Activated CD4-positive, alpha-beta memory T cell treated with anti-CD3 and anti-CD28 coated beads for 36 hours (primary cell): Measurements from ENCODE around the gene ATXN7L1. TPM values are rescaled to one million over a fixed set of nuclear protein-coding genes. Genes with fewer than 3 reads are reported as not detected.
A peak's percentile ranks its signal among the peaks of the same experiment; 100 is the strongest.

Experiments
- CTCF ChIA-PET: fragments of 350-600 bp; sonication (Branson Sonifier 250); formaldehyde crosslinking; loops from one replicate; lab custom pipeline; 2021; ENCODE audit warnings: antibody characterized with exemption, inconsistent platforms; lab: Charles Lee
- POLR2A ChIA-PET: fragments of 350-600 bp; sonication (Branson Sonifier 250); formaldehyde crosslinking; loops from one replicate; lab custom pipeline; 2021; ENCODE audit warnings: antibody characterized with exemption; lab: Charles Lee
- DNase-seq: peaks from one replicate; pipeline ENCODE4 v3.0.0-alpha.2; 2020
- H3K27ac Mint-ChIP-seq: one replicate; pipeline ENCODE4 v1.8.0; 2021; ENCODE audit warnings: mixed read lengths
- H3K27me3 Mint-ChIP-seq: one replicate; pipeline ENCODE4 v1.8.0; 2021; ENCODE audit warnings: mixed read lengths
- H3K36me3 Mint-ChIP-seq: one replicate; pipeline ENCODE4 v1.8.0; 2021; ENCODE audit warnings: mixed read lengths
- H3K4me1 Mint-ChIP-seq: one replicate; pipeline ENCODE4 v1.8.0; 2021; ENCODE audit warnings: low read depth, mixed read lengths
- H3K4me3 Mint-ChIP-seq: one replicate; pipeline ENCODE4 v1.8.0; 2021; ENCODE audit warnings: mild to moderate bottlenecking, mixed read lengths
- H3K9me3 Mint-ChIP-seq: one replicate; pipeline ENCODE4 v1.8.0; 2021; ENCODE audit warnings: mixed read lengths
- intact Hi-C: fragments of 100-400 bp; cut with micrococcal nuclease; formaldehyde crosslinking; loops from one replicate; pipeline ENCODE4 v1.15.1; 2023
- total RNA-seq, 2 experiments: library from RNA; stranded (reverse); gene quantifications; one replicate each; pipeline ENCODE4 v1.2.3, GENCODE V29; 2021

The ATXN7L1 gene
- total RNA-seq, 2 experiments from 2014 or later: 12.4 to 13.3 TPM

DNA sequence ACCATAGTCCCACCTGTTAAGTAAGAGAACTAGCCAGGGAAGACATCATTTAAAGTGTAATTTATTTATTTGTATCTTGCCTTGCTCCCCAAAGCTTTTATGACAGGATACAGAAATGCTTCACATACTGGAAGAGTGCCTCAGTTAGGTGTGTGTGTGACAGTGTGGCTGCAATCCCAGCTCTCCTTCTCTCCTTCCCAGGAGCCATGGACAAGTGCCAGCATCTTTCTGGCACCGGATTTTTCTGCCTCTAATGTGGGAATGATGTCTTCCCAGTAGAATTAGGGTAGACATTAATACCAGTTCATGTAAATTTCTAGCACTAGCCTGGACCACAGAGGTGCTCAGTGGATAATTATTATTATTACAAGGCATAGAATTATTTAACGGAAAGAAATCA is 30.3 kb upstream of the ATXN7L1 start:
- CTCF ChIA-PET: interaction anchor here (1.0 kb wide), 1 partner anchor 117 kb away, joined by 3 read pairs; no protein-coding TSS in a partner anchor
- no peak for DNase-seq
- Mint-ChIP-seq H3K27ac (no peak overlapping the region), H3K36me3 (peaks cover 9% of the 10 kb centered on the region), H3K27me3 (no peaks in the 10 kb centered on the region), H3K4me1 (no peaks in the 10 kb centered on the region), H3K4me3 (no peak overlapping the region), H3K9me3 (no peaks in the 10 kb centered on the region)
- POLR2A ChIA-PET: no interaction called here
- intact Hi-C loops: no loop called here

DNA sequence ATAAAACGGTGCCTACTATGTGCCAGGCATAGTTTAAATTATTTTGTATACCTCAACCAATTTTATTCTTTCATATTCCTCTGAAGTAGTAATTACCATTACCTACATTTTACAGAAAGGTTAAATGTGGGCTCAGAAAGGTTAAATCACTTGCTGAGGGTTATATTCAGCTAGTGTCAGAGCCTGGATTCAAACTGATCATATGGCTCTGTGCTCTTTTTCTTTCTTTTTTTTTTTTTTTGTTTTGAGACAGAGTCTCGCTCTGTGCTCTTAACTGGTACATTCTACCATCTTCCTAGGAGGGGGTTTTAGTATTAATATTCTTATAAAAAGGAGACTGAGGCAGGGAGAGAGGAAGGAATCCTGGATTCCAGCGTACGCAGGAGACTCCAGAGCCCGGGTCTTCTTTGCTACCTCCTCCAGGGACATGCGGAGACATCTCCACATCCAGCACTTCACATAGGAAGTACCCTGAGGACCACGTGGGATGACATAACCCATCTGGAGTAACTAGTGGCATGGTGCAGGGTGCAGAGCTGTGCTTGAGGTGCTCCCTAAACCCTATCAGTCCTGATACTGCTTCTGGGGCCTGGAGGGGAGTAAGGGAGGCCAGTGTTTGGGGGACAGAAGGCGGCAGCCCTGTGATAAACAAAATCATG is 29.6 kb upstream of the ATXN7L1 start:
- Mint-ChIP-seq H3K36me3 (peaks cover 7% of the 10 kb centered on the region), H3K27ac (no peak overlapping the region), H3K27me3 (no peaks in the 10 kb centered on the region), H3K4me3 (no peak overlapping the region), H3K9me3 (no peaks in the 10 kb centered on the region), H3K4me1 (no peaks in the 10 kb centered on the region)
- intact Hi-C loops: no loop called here
- POLR2A ChIA-PET: no interaction called here
- CTCF ChIA-PET: interaction anchor here (1.1 kb wide), 1 partner anchor 136 kb away, joined by 3 read pairs; no protein-coding TSS in a partner anchor
- DNase-seq: no peak

DNA sequence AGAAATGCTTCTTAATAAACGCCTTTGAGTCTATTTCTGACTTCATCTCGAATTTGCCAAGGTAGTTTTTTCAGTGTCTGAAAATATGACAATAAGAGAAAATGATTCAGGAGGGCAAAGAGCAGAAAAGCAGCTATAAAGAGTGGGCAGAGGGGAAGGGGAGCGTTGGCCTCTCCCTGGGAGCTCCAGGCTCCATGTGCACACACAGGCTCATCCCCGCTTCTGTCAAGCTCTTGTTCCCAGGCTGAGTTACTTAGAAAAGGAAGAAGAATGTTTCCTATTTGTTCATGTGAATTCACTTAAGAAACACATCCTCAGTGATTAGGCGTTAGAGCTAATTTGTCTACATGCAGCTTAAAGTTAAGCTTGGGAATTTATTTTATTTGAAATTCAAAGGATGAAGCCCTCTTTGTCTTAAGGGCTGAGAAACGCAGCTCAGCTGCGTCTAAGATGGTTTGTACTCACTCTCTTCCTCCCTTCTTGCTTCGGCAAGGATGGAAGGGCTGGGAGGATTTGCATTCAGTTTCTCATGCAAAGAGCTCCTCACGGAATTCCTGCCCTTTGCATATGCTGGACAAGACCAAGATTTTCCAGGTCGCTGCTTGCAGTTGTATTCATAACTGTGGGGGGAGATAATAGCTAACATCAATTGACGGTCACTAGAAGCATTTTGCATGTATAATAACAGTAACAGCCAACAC is 29.0 kb upstream of the ATXN7L1 start:
- intact Hi-C loops: no loop called here
- H3K4me1 Mint-ChIP-seq: no peaks in the 10 kb centered on the region
- peaks cover 3% of the 10 kb centered on the region for H3K36me3 Mint-ChIP-seq
- ChIA-PET POLR2A (no interaction called here), CTCF (interaction anchor here (1.0 to 1.2 kb wide), 3 partner anchors 137 to 248 kb away, joined by 3 read pairs; no protein-coding TSS in a partner anchor)
- H3K27me3 Mint-ChIP-seq: no peaks in the 10 kb centered on the region
- no peak overlapping the region for H3K27ac Mint-ChIP-seq
- H3K9me3 Mint-ChIP-seq: no peaks in the 10 kb centered on the region
- H3K4me3 Mint-ChIP-seq: no peak overlapping the region
- no peak for DNase-seq

DNA sequence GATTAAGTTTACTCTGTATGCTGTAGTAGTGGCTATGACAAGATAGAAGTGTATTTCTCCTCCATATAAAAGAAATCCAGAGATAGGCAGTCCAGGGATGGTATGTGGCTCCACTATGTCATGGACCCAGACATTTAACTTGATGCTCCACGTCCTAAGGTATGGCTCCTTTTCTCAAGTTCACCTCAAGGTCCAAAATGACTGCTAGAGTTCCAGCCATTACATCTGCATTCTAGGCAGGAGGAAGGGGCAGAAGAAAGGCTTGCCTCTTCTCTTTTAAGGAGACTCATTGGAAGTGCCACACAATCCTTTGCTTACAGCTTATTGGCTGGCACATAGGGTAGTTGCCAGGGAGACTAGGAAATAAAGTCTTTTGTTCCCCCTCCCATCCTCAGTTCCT is 27.7 kb upstream of the ATXN7L1 start:
- H3K4me3 Mint-ChIP-seq: no peak overlapping the region
- intact Hi-C loops: no loop called here
- no peaks in the 10 kb centered on the region for H3K9me3 Mint-ChIP-seq
- no peak for DNase-seq
- H3K36me3 Mint-ChIP-seq: no peaks in the 10 kb centered on the region
- no peaks in the 10 kb centered on the region for H3K27me3 Mint-ChIP-seq
- no peaks in the 10 kb centered on the region for H3K4me1 Mint-ChIP-seq
- ChIA-PET POLR2A (no interaction called here), CTCF (interaction anchor here (1.2 kb wide), 1 partner anchor 144 kb away, joined by 3 read pairs; no protein-coding TSS in a partner anchor)
- H3K27ac Mint-ChIP-seq: no peak overlapping the region

DNA sequence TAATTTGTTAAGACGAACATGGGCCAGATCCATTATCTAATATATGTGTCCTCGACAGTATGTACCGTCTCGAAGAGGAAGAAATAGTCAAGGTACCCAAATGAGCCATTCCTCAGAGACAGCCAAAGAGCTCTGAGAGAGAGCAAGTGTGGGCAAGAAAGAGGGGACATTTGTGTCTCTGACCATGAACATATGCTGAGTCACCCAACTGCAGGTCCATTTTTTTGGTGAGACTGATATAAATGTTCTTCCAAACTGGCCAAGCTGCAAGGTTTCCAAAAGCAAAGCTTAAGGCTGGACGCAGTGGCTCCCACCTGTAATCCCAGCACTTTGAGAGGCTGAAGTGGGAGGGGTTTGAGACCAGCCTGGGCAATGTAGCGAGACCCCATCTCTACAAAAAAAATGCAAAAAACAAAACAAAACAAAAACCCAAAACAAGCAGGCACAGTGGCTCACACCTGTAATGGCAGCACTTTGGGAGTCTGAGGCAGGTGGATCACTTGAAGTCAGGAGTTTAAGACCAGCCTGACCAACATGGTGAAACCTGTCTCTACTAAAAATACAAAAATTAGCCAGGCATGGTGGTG is 26.0 kb upstream of the ATXN7L1 start:
- intact Hi-C loops: no loop called here
- CTCF ChIA-PET: no interaction called here
- no peak for DNase-seq
- H3K27me3 Mint-ChIP-seq: no peaks in the 10 kb centered on the region
- peaks cover 7% of the 10 kb centered on the region for H3K4me1 Mint-ChIP-seq
- no peak overlapping the region for H3K4me3 Mint-ChIP-seq
- no peaks in the 10 kb centered on the region for H3K36me3 Mint-ChIP-seq
- H3K9me3 Mint-ChIP-seq: no peaks in the 10 kb centered on the region
- no peak overlapping the region for H3K27ac Mint-ChIP-seq
- POLR2A ChIA-PET: no interaction called here

DNA sequence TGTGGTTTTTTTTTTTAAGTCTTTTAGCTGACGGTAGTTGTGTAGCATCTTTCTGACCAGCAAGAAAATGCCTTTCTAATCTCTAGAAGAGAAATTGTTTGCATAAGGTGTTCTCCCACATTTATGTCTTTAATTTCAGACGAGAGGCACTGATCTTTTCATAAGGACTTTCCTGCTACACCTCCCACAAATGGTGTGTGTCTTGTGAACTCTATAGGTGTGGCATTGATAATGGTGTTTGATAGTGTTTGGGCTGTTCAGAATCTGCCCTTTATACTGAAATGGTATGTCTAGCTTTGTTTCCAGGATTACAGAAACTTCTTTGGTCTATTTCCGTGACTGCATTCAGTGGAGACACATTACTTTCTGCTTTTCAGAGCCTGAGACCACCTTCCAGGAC is 21.6 kb upstream of the ATXN7L1 start:
- ChIA-PET POLR2A (no interaction called here), CTCF (interaction anchor here (1.4 kb wide), 1 partner anchor 132 kb away, joined by 5 read pairs; no protein-coding TSS in a partner anchor)
- H3K4me1 Mint-ChIP-seq: peaks cover 16% of the 10 kb centered on the region
- no peak for DNase-seq
- H3K27ac Mint-ChIP-seq: no peak overlapping the region
- H3K9me3 Mint-ChIP-seq: no peaks in the 10 kb centered on the region
- no peaks in the 10 kb centered on the region for H3K27me3 Mint-ChIP-seq
- H3K36me3 Mint-ChIP-seq: no peaks in the 10 kb centered on the region
- H3K4me3 Mint-ChIP-seq: no peak overlapping the region
- intact Hi-C loops: no loop called here

DNA sequence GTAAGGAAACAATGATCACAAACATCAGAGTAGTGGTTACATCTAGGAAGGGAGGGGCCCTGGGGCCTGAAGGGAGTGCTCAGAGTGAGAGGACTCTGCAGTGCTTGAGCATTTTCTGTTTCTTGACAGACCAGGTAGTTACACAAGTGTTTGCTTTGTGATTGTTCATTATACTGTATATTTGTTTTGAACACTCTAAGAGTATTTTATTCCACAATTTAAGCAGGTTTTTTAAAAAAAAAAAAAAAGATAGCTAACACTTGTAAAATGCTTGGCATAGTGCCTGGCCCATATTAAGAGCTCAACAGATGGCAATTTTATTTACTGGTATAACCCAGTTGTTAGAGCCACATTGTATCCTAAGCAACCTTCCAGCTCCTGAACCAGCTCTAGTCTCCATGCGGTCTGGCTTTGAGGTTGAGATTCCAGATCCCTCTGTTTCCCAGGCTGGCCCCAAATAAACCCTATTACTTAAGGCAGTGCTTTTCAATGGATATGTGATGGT is 20.1 kb upstream of the ATXN7L1 start:
- Mint-ChIP-seq H3K9me3 (no peaks in the 10 kb centered on the region), H3K4me3 (no peak overlapping the region), H3K4me1 (peaks cover 16% of the 10 kb centered on the region), H3K27ac (no peak overlapping the region), H3K36me3 (no peaks in the 10 kb centered on the region), H3K27me3 (no peaks in the 10 kb centered on the region)
- ChIA-PET CTCF (no interaction called here), POLR2A (no interaction called here)
- DNase-seq: no peak
- intact Hi-C loops: no loop called here

DNA sequence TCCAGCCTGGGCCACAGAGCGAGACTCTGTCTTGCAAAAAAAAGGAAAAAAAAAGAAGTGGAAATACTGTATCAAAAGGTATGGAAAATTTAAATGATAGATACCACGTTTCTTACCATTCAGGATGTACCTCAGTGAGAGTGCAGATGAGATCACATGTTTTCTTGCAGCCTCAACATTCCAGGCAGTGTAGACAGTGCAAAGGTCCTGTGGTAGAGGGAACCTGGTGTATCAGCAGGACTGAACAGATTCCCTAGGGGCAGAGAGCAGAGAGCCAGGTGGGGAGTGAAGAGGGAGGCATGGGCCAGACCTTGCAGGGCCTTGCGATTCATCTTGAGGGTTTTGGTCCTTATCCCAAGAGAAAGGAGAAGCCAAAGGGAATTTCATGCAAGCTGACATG is 17.7 kb upstream of the ATXN7L1 start:
- Mint-ChIP-seq H3K27me3 (no peaks in the 10 kb centered on the region), H3K36me3 (no peaks in the 10 kb centered on the region), H3K9me3 (no peaks in the 10 kb centered on the region), H3K4me3 (no peak overlapping the region), H3K27ac (no peak overlapping the region), H3K4me1 (peaks cover 24% of the 10 kb centered on the region)
- no peak for DNase-seq
- ChIA-PET CTCF (interaction anchor here (1.1 kb wide), 1 partner anchor 149 kb away, joined by 3 read pairs; no protein-coding TSS in a partner anchor), POLR2A (no interaction called here)
- intact Hi-C loops: no loop called here

DNA sequence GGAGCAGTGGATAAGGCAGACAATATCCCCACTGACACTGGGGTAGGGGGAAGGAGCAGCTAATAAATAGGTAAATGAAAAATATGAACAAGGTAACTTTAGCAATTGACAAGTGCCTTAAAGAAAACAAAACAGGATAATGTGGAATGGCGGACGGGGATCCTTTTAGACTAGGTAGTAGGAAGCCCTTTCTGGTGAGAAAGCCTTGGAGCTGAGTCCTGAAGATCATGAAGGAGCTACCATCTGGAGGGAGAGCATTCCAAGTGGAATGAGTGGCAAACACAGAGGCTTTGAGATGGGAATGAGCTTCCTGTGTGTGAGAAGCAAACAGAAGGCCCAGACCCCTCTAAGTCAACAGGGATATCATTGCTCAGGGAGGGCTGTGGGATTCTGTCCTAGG is 16.0 kb upstream of the ATXN7L1 start:
- Mint-ChIP-seq H3K27me3 (no peaks in the 10 kb centered on the region), H3K36me3 (no peaks in the 10 kb centered on the region), H3K4me3 (no peak overlapping the region), H3K9me3 (no peaks in the 10 kb centered on the region), H3K4me1 (peaks cover 17% of the 10 kb centered on the region), H3K27ac (no peak overlapping the region)
- POLR2A ChIA-PET: no interaction called here
- CTCF ChIA-PET: interaction anchor here (1.0 to 1.7 kb wide), 2 partner anchors 15 to 33 kb away, joined by 4 read pairs; no protein-coding TSS in a partner anchor
- intact Hi-C loops: no loop called here
- no peak for DNase-seq

DNA sequence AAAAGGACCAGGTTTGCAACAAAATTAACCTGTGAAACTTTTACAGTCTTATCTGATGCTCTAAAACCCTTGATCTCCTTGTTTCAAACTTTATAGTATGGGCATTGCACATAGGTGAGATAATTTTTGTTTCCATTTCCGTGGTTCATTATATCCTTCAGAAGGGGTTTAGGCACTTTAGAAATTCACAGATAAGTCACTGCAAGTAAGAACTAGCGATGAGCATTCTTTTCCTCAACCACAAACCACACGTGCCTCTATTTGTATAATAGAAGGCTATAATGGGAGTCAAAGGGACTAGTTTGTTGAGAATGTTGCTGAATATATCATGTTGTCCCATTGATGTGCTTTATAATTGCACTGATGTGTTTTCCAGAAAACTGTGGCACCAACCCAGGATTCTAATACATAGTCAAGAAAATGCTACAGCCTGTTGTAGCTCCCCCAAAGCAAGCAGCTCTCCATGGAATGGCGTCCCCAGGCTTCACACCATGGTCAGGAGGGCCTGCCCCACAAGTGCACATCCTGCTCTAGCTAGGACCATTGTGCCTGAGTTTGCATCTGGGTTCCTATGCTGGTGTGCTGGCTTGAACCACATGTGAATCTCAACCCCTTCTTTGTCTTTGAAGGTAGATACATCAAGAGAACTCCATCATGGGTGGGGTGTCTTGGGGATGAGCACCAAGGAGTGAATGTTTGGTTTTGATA is 14.0 kb upstream of the ATXN7L1 start:
- no peaks in the 10 kb centered on the region for H3K27me3 Mint-ChIP-seq
- CTCF ChIA-PET: interaction anchor here (1.3 to 2.3 kb wide), 3 partner anchors 130 to 227 kb away, joined by 3 to 11 read pairs (median 4); no protein-coding TSS in a partner anchor
- H3K36me3 Mint-ChIP-seq: no peaks in the 10 kb centered on the region
- H3K4me3 Mint-ChIP-seq: no peak overlapping the region
- DNase-seq: peak; percentile 29
- peaks cover 12% of the 10 kb centered on the region for H3K4me1 Mint-ChIP-seq
- POLR2A ChIA-PET: no interaction called here
- intact Hi-C loops: loop anchor here (1.0 to 2.0 kb wide), 4 partner anchors 16 to 81 kb away; no protein-coding TSS in a partner anchor
- H3K9me3 Mint-ChIP-seq: no peaks in the 10 kb centered on the region
- no peak overlapping the region for H3K27ac Mint-ChIP-seq

DNA sequence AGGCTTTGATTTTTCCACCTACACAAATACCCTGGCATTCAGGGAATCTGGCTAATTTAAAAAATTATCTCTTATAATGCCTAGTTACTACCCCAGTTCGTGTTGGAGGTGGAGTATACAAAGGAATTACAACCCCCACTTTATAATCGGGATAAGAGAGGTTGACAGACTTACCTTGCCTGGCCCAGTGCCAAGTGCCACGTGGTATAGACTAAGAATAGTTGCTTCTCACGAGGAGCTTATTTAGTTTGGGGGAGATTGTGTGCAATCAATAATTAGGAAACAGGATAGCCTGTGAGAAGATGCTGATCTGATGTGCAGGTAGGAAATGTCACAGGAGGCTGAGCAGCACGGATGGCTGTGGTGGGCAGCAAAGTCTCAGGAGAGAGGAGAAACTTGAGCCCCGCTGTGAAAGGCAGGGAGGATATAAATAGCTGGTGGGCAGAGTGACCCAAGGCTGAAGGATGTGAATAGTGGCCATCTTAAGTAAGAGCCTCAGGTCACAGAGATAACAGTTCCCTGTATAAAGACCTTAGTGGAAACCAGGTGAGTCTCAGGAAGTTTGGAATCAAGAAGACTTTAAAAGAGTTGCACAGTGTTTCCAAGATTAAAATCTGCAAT is 11.3 kb upstream of the ATXN7L1 start:
- POLR2A ChIA-PET: no interaction called here
- no peaks in the 10 kb centered on the region for H3K36me3 Mint-ChIP-seq
- no peaks in the 10 kb centered on the region for H3K9me3 Mint-ChIP-seq
- no peak for DNase-seq
- no peak overlapping the region for H3K27ac Mint-ChIP-seq
- H3K27me3 Mint-ChIP-seq: no peaks in the 10 kb centered on the region
- intact Hi-C loops: no loop called here
- CTCF ChIA-PET: interaction anchor here (1.2 to 1.7 kb wide), 2 partner anchors 10 to 231 kb away, joined by 6 to 9 read pairs; no protein-coding TSS in a partner anchor
- peaks cover 19% of the 10 kb centered on the region for H3K4me1 Mint-ChIP-seq
- H3K4me3 Mint-ChIP-seq: no peak overlapping the region
